ENCODE measurements around the gene CEP128.

CEP128 gene

GRCh38 chr14:80620434-80620833 lies 321.1 kb downstream of the CEP128 start:
- no peak overlapping the region for H3K27ac ChIP-seq
- no peak for TF ChIP-seq CTCF (IDR thresholded peaks at IDR 0.05)

GRCh38 chr14:80618751-80619329 lies 322.7 kb downstream of the CEP128 start:
- no peak overlapping the region for H3K4me3 ChIP-seq
- H3K27me3 ChIP-seq: no peaks in the 10 kb centered on the region
- TF ChIP-seq CTCF (IDR thresholded peaks at IDR 0.05): no peak
- no peak overlapping the region for H3K27ac ChIP-seq
- H3K36me3 ChIP-seq: no peaks in the 10 kb centered on the region
- H3K4me1 ChIP-seq: no peaks in the 10 kb centered on the region
- DNase-seq: no peak
- H3K9me3 ChIP-seq: no peaks in the 10 kb centered on the region
- intact Hi-C loops (cut with DNase I; ENCODE audit: low total_unique reads): no loop called here

More at GRCh38 chr14:80620434-80620833, 321.1 kb downstream of the CEP128 start:
- Histone ChIP-seq H3K36me3 (no peaks in the 10 kb centered on the region), H3K9me3 (no peaks in the 10 kb centered on the region), H3K4me1 (no peaks in the 10 kb centered on the region), H3K4me3 (no peak overlapping the region), H3K27me3 (no peaks in the 10 kb centered on the region)
- intact Hi-C loops (cut with DNase I; ENCODE audit: low total_unique reads): no loop called here
- no peak for DNase-seq

GRCh38 chr14:80615831-80616230 lies 325.7 kb downstream of the CEP128 start:
- intact Hi-C loops (cut with DNase I; ENCODE audit: low total_unique reads): no loop called here
- H3K4me3 ChIP-seq: no peak overlapping the region
- DNase-seq: no peak
- no peaks in the 10 kb centered on the region for H3K27me3 ChIP-seq
- no peaks in the 10 kb centered on the region for H3K4me1 ChIP-seq
- H3K9me3 ChIP-seq: no peaks in the 10 kb centered on the region
- TF ChIP-seq CTCF (IDR thresholded peaks at IDR 0.05): no peak
- no peak overlapping the region for H3K27ac ChIP-seq
- H3K36me3 ChIP-seq: no peaks in the 10 kb centered on the region

GRCh38 chr14:80609055-80609454 lies 332.5 kb downstream of the CEP128 start:
- no peaks in the 10 kb centered on the region for H3K27me3 ChIP-seq
- H3K27ac ChIP-seq: no peak overlapping the region
- H3K4me1 ChIP-seq: peaks cover 0 to 12% (median 0%) of the 10 kb centered on the region in 4 donors
- no peak for TF ChIP-seq CTCF (IDR thresholded peaks at IDR 0.05)
- no peak overlapping the region for H3K4me3 ChIP-seq
- intact Hi-C loops (cut with DNase I; ENCODE audit: low total_unique reads): no loop called here
- H3K9me3 ChIP-seq: no peaks in the 10 kb centered on the region
- H3K36me3 ChIP-seq: no peaks in the 10 kb centered on the region
- DNase-seq: no peak

GRCh38 chr14:80608563-80608962 lies 333.0 kb downstream of the CEP128 start:
- no peak for TF ChIP-seq CTCF (IDR thresholded peaks at IDR 0.05)
- Histone ChIP-seq H3K9me3 (no peaks in the 10 kb centered on the region), H3K4me3 (no peak overlapping the region), H3K4me1 (peaks cover 0 to 12% (median 0%) of the 10 kb centered on the region in 4 donors), H3K36me3 (no peaks in the 10 kb centered on the region), H3K27me3 (no peaks in the 10 kb centered on the region), H3K27ac (no peak overlapping the region)
- intact Hi-C loops (cut with DNase I; ENCODE audit: low total_unique reads): no loop called here
- no peak for DNase-seq

Data from tibial artery (tissue), 4 donors.